ENCODE results near the gene ALOX5. TPM values are rescaled to one million over a fixed set of nuclear protein-coding genes. Genes with fewer than 3 reads are reported as not detected.
"Not testable (repeated sequence)": the region's sequence is repeated elsewhere in the genome, so short reads cannot be mapped to it uniquely, and the experiment has no call there.

Gene ALOX5
- 1 to 10 TPM; 2.5 to 6.4 (median 4.9) TPM for polyA plus RNA-seq (ENCODE audit: insufficient read length in 3 of 3)
- long read RNA-seq, donor 1, partial matches to known transcripts = 0 of 1 reads
- long read RNA-seq, donor 1, other reads (novel, unspliced or antisense) = 0 of 1 reads
- long read RNA-seq, donor 2, partial matches to known transcripts = 0 of 1 reads
- long read RNA-seq, donor 2, other reads (novel, unspliced or antisense) = 0 of 1 reads
- long read RNA-seq, donor 3 = 0 reads
- long read RNA-seq, donor 4, partial matches to known transcripts = 0 of 2 reads
- long read RNA-seq, donor 4, other reads (novel, unspliced or antisense) = 0 of 2 reads
- long read RNA-seq, donor 5, partial matches to known transcripts = 0 of 2 reads
- long read RNA-seq, donor 5, other reads (novel, unspliced or antisense) = 0 of 2 reads
- long read RNA-seq, donor 6 = 0 reads
- long read RNA-seq, donor 7, partial matches to known transcripts = 0 of 2 reads
- long read RNA-seq, donor 7, other reads (novel, unspliced or antisense) = 0 of 2 reads
- long read RNA-seq, donor 8 = 0 reads
- long read RNA-seq, donor 9 = 0 reads
- long read RNA-seq, donor 10, partial matches to known transcripts = 0 of 1 reads
- long read RNA-seq, donor 10, other reads (novel, unspliced or antisense) = 0 of 1 reads
- long read RNA-seq, donor 11 = 0 reads
- long read RNA-seq, donor 12, partial matches to known transcripts = 0 of 4 reads
- long read RNA-seq, donor 12, other reads (novel, unspliced or antisense) = 0 of 4 reads
- long read RNA-seq, donor 13 = 0 reads
- long read RNA-seq, donor 14 = 0 reads
- long read RNA-seq, donor 15, partial matches to known transcripts = 0 of 1 reads
- long read RNA-seq, donor 15, other reads (novel, unspliced or antisense) = 0 of 1 reads
- long read RNA-seq, donor 16 = 0 reads

DNA sequence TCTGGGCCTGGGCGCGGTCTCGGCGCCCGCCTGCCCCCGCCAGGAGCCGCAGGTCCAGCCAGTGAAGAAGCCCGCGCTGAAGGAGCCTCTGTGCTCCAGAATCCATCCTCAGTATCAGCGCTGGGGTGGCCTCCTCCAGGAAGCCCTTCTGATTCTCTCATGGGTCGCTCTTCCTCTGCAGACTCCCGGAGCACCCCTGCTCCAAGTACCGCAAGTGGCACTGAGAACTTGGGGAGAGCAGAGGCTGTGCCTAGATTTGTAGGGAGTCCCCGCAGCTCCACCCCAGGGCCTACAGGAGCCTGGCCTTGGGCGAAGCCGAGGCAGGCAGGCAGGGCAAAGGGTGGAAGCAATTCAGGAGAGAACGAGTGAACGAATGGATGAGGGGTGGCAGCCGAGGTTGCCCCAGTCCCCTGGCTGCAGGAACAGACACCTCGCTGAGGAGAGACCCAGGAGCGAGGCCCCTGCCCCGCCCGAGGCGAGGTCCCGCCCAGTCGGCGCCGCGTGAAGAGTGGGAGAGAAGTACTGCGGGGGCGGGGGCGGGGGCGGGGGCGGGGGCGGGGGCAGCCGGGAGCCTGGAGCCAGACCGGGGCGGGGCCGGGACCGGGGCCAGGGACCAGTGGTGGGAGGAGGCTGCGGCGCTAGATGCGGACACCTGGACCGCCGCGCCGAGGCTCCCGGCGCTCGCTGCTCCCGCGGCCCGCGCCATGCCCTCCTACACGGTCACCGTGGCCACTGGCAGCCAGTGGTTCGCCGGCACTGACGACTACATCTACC lies at the start of gene ALOX5:
Gene ALOX5 (plus strand): TSS at position 641 of the 774 bp plus-strand sequence. CDS start 64 bp downstream, at position 705.
- DNase-seq = no peak

GRCh38 chr10:45325116-45325515 lies 48.9 kb upstream of the ALOX5 start:
- DNase-seq = no peak

GRCh38 chr10:45326864-45327263 lies 47.2 kb upstream of the ALOX5 start:
- DNase-seq = not testable (repeated sequence)

GRCh38 chr10:45331824-45332223 lies 42.2 kb upstream of the ALOX5 start:
- DNase-seq = not testable (repeated sequence)

DNA sequence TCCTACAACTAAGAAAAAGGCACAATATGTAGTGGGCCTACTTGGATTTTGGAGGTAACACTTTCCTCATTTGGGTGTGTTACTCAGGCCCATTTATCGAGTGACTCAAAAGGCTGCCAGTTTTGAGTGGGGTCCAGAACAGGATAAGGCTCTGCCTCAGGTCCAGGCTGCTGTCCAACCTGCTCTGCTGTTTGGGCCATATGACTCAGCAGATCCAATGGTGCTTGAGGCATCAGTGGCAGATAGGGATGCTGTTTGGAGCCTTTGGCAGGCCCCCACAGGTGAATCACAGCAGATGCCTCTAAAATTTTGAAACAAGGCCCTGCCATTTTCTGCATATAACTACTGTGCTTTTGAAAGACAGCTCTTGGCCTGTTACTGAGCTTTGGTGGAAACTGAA lies 34.1 kb upstream of the ALOX5 start:
- DNase-seq = no peak

DNA sequence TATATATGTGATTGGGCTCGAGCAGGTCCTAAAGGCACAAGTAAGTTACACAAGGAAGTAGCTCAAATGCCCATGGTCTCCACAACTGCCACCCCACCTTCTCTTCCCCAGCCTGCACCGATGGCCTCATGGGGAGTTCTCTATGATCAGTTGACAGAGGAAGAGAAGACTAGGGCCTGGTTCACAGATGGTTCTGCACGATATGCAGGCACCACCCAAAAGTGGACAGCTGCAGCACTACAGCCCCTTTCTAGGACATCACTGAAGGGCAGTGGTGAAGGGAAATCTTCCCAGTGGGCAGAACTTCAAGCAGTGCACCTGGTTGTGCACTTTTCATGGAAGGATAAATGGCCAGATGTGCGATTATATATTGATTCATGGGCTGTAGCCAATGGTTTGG lies 33.6 kb upstream of the ALOX5 start:
- not testable (repeated sequence) for DNase-seq

- DNase-seq = not testable (repeated sequence)
Observed at GRCh38 chr10:45346652-45347335, 27.2 kb upstream of the ALOX5 start.

DNA sequence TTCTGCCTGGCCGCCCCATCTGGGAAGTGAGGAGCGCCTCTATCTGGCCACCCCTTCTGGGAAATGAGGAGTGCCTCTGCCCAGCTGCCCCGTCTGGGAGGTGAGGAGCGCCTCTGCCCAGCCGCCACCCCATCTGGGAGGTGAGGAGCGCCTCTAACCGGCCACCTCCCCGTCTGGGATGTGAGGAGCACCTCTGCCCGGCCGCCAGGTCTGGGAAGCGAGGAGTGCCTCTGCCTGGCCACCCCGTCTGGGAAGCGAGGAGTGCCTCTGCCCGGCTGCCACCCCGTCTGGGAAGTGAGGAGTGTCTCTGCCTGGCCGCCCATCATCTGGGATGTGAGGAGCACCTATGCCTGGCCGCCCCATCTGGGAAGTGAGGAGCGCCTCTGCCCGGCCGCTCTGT lies 26.6 kb upstream of the ALOX5 start:
- DNase-seq = not testable (repeated sequence)

DNA sequence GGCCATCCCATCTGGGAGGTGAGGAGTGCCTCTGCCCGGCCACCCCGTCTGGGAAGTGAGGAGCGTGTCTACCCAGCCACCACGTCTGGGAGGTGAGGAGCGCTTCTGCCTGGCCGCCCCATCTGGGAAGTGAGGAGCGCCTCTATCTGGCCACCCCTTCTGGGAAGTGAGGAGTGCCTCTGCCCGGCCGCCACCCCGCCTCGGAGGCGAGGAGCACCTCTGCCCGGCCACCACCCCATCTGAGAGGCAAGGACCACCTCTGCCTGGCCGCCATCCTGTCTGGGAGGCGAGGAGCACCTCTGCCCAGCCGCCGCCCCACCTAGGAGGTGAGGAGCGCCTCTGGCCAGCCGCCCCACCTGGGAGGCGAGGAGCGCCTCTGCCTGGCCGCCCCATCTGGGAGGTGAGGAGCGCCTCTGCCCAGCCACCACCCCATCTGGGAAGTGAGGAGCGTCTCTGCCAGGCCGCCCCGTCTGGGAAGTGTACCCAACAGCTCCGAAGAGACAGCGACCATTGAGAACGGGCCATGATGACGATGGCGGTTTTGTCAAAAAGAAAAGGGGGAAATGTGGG lies 25.7 kb upstream of the ALOX5 start:
- DNase-seq = not testable (repeated sequence)

DNA sequence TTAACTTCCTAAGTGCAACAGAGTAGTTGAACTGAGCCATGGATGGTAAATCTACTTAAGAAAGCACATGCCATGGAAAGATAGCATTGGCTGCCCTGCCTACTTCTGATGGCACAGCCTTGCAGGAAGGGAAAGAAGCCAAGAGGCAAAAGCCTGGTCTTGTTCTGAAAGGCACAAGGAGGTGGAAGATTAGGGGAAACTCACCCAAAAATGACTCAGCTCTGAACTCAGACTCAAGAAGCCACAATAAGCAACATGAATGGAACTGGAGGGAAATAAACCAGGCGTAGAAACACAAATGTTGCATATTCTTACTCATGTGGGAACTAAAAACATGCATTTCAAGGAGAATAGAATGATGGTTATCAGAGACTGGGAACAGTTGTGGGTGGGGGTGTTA lies 20.8 kb upstream of the ALOX5 start:
- no peak for DNase-seq

GRCh38 chr10:45354261-45354660 lies 19.8 kb upstream of the ALOX5 start:
- no peak for DNase-seq

- no peak for DNase-seq
Observed at GRCh38 chr10:45355494-45355893, 18.5 kb upstream of the ALOX5 start.

- not testable (repeated sequence) for DNase-seq
Observed at GRCh38 chr10:45358961-45359360, 15.1 kb upstream of the ALOX5 start.

DNA sequence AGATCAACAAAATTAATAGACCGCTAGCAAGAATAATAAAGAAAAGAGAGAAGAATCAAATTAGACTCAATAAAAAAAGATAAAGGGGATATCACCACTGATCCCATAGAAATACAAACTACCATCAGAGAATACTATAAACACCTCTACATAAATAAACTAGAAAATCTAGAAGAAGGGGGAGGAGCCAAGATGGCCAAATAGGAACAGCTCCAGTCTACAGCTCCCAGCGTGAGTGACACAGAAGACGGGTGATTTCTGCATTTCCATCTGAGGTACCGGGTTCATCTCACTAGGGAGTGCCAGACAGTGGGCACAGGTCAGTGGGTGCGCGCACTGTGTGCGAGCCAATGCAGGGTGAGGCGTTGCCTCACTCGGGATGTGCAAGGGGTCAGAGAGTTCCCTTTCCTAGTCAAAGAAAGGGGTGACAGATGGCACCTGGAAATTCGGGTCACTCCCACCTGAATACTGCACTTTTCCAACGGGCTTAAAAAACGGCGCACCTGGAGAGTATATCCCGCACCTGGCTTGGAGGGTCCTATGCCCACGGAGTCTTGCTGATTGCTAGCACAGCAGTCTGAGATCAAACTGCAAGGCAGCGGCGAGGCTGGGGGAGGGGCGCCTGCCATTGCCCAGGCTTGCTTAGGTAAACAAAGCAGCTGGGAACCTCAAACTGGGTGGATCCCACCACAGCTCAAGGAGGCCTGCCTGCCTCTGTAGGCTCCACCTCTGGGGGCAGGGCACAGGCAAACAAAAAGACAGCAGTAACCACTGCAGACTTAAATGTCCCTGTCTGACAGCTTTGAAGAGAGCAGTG lies 11.8 kb upstream of the ALOX5 start:
- DNase-seq = not testable (repeated sequence)

DNA sequence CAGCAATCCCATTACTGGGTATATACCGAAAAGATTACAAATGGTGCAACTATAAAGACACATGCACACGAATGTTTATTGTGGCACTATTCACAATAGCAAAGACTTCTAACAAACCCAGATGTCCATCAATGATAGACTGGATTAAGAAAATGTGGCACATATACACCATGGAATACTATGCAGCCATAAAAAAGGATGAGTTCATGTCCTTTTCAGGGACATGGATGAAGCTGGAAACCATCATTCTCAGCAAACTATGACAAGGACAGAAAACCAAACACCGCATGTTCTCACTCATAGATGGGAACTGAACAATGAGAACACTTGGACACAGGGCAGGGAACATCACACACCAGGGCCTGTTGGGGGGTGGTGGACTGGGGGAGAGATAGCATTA lies 6.4 kb upstream of the ALOX5 start:
- DNase-seq = not testable (repeated sequence)

- no peak for DNase-seq
Observed at GRCh38 chr10:45368181-45368580, 5.8 kb upstream of the ALOX5 start.

DNA sequence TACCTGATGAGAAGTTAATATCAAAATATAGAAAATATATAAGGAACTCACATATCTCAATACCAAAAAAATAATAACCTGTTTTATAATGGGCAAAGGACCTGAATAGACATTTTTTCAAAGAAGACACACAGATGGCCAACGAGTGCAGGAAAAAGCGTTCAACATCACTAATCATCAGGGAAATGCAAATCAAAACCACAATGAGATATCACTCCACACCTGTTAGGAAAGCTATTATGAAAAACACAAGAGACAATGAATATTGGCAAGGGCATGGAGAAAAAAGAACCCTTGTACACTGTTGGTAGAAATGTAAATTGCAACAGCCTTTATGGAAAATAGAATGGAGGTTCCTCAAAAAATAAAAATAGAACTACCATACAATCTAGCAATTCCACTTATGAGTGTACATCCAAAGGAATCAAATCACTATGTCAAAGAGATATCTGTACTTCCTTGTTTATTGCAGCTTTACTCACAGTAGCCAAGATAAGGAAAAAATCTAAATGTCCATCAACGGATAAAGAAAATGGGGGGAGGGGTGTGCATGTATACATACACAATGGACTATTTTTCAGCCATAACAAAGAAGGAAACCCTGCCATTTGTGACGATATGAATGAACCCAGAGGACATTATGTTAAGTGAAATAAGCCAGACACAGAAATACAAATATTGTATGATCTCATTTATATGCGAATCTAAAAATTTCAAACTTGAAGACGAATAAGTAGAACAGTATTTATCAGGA lies 3.6 kb upstream of the ALOX5 start:
- no peak for DNase-seq

DNA sequence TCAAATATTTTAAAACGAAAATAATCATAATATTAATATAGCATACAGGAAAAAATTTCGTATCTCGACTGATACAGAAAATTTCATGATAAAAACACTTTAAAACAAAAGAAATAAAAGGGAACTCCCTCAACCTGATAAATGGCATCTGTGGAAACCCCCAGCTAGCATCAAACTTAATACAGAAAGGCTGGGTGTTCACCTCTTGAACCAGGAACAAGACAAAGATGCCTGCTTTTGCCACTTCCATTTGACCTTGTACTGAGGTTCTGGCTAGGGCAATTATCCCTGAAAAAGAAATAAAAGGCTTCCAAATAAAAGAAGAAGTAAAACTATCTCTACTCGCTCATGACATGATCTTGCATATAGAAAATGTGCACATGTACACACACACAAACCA lies 2.5 kb upstream of the ALOX5 start:
- DNase-seq = no peak

DNA sequence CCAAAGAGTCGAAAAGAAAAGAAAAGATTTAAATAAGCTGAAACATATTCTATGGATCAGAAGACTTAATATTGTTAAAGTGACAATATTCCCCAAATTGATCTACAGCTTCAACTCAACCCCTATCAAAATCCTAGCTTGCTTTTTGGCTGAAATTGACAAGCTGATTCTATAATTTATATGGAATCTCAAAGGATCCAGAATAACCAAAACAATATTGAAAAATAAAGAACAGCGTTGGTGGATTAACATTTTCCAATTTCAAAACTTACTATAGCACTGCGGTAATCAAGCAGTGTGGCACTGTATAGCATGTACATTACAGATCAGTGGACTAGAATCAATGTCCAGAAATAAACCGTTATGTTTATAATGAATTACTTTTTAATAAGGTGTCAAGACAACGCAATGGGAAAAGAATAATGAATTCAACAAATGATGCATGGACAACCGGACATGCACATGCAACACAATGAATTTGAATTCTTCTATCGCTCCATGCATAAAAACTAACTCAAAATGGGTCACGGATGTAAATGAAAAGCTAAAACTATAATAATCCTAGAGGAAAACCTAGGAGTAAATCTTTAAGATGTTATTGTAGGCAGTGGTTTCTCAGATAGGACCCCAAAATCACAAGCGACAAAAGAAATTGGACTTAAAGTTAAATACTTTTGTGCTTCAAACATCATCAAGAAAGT lies 1.6 kb upstream of the ALOX5 start:
- DNase-seq = no peak
